ENCODE data around the gene LARP4B.
"Not testable (repeated sequence)": the region's sequence is repeated elsewhere in the genome, so short reads cannot be mapped to it uniquely, and the experiment has no call there.

Gene LARP4B

GRCh38 chr10:955820-956217 is 24.3 kb upstream of the LARP4B start:
- DNase-seq = no peak

DNA sequence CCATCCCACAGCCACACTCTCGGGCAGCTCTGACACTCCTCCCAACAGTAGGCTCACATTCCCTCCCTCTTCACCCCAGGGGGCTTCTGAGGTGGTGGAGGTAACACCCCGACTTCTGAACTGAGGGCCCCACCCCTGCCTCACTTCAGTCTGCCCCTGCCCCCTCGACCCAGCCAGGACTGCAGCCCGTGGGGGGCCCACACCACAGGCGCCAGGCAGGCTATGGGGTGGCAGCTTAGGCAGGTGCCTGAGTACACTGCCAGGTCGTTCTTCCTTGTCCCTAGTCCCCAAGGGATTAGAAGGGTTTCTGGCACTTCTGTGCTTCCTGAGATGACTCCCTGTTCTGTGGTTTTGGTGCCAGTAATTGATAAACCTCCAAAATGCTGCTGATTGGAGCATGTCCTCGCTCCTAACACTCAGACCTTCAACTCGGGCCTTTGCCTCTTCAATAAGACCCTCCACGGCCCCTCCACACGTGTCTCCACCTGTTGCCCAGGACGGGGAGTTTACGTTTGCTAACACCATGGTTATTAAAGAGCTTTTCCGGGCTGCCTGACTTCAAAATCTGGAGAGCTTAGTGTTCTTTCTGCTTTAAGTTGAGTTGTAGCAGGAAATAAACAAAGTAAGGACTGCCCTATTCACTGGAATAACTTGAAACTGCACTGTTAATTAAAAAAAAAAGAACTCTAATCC is 23.8 kb upstream of the LARP4B start:
- DNase-seq = no peak

- no peak for DNase-seq
Observed at GRCh38 chr10:954396-954795, 22.9 kb upstream of the LARP4B start.

DNA sequence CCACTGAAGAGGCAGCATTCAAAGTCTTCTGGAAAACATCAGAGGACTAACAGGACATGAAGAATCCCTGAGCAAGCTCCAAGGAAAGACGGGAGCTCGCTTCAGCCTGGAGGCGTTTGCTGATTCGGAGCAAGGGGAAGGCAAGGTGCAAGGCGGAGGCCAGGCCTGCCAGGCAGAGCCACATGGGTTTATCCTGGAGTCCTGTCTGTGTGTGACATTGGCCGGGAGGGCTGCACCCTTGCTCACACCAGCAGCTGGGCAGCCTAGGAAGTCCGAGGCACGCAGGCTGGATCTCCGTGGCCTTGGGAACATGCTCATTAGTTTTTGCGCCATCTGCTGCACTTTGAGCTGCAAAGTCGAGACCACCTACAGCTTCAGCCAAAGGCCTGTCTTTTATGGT is 22.3 kb upstream of the LARP4B start:
- no peak for DNase-seq

- DNase-seq = no peak
Observed at GRCh38 chr10:949446-949845, 17.9 kb upstream of the LARP4B start.

- no peak for DNase-seq
Observed at GRCh38 chr10:948347-948746, 16.8 kb upstream of the LARP4B start.

- no peak for DNase-seq
Observed at GRCh38 chr10:947881-948280, 16.4 kb upstream of the LARP4B start.

- no peak for DNase-seq
Observed at GRCh38 chr10:947051-947450, 15.5 kb upstream of the LARP4B start.

- no peak for DNase-seq
Observed at GRCh38 chr10:945778-946177, 14.3 kb upstream of the LARP4B start.

DNA sequence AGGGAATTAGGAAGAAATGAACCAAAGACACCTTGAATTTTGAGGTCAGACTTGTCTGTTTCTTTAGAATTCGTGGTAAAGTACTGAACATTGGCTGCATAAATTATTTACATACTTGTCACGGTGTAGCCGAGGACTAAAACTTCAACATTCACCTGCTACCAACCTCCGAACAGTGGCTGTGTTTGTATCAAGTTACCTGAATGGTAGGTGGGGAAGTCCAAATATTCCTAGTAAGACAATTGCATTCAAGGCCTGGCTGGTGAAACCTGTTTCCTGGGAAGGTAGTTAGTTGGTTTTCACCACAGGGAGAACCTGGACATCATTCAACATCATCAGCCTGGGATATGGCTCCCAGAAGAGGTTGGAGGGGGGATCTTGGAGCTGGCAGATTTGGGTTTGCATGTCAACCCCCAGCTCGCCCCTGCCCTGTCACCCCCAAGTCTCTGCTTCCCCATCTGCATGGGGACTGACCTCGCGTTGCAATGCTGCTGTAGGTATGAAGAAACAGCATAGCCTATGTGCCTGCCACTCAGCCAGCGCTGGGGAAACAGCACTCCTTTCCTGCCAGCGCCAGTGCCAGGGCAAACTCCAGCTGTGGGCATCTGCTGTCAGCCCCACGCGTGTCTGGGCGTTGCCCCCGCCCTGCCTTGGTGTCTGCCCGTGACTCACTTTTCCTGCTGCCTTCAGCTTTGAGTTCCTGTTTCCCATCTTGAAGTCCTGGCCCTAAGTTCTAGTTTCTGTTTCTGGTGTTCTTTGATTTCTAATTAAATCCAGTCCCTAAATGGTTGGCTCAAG is 12.7 kb upstream of the LARP4B start:
- peak; percentile 42 for DNase-seq

DNA sequence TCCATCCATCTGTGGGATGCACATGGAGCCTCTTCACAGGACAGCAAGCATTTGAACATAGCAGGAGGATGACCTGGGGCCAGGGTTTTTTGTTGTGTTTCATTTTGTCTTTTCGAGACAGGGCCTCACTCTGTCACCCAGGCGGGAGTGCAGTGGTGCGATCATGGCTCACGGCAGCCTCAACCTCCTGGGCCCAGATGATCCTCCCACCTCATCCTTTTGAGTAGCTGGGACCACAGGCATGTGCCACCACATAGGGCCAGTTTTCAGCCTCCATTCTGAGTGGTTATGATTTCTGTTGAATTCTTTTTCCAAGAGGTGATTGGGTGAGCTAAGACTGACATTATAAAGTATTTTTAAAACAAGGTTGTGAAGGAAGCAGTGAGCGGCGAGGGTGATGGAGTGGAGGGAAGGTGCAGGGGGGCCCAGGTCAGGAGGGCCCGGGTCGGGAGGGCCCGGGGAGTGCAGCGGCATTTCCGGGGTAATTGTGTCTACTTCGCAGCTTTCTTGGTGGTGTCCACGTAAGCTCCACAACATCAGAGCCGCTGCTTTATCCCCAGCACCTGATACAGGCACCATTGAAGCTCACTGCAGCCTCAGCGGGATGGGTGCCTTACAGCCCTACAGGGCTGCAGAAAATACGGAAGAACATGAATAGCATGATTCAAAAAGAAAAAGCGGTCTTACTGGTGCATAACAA is 12.0 kb upstream of the LARP4B start:
- DNase-seq = no peak

DNA sequence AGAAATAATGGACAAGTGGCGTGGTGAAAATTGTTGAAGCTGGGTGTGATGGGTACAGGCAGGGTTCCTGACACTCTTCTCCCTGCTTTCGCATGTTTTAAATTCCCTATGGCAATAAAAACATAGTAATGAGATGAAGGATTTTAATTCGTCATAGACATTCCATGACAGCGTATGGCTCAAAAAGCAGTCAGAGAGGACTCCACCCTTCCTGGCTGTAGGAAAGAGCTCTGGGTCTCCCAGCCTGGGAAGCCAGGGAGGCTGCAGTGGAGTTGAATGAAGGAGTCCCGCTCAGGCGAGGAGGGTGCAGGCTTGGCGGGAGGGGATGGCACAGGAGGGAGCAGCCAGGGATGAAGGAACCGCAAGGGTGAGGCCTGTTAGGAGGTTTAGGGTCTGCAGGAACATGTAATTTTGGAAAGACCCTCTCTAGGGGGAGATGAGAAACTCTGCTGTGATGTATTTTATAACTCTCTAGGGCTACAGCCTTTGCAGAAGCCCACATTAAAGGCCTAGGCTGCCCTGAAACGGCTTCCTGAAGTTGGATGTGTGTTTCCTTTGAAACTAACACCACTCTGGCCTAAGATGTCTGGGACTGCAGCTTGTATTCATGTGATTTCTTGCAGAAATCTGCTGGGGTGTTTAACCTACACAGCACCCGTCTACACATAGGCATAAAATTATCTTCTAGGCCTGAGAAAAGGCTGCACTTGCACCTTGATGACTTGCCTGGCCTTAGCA is 7.6 kb upstream of the LARP4B start:
- no peak for DNase-seq

DNA sequence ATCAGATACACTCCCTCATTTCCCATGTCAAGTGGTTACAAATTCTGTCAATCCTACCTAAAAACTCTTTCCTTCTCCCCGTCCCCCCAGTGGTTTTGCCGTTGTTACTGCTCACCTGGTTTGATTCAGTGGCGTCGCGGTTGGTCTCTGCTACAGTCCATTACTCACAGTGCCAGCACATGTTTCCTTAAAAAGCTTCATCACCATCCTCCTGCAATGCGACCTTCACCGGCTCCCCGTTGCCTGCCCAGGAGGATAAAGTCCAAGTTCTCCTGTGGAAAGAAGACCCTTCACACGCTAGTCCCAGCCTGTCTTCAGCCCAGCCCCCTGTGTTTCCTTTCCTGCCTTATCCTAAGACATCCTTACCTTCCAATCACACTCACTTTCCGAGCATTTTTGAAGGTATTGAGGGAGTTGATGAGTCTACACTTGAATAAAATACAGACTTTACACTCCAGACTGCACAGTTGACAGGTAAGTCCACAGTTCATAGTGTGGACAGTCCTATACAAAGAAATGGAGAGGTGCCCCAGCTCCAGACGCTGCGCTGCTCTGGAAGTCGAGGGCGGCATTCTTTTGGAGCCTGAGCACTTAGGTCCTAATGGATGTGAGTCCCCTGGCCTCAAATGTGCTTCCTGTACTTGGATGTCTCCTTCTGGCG is 3.4 kb upstream of the LARP4B start:
- DNase-seq = no peak

DNA sequence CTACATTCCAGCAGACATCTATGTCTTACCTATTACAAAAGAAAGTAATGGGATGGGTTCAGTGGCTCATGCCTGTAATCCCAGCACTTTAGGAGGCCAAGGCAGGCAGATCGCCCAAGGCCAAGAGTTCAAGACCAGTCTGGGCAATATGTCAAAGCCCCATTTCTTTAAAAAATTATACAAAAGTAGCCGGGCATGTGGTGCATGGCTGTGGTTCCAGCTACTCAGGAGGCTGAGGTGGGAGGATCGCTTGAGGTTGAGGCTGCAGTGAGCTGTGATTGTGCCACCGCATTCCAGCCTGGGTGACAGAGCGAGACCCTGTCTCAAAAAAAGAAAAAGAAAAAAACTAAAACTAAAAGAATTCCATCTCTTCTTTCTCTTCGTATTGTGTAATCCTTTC is 2.7 kb upstream of the LARP4B start:
- DNase-seq = not testable (repeated sequence)

DNA sequence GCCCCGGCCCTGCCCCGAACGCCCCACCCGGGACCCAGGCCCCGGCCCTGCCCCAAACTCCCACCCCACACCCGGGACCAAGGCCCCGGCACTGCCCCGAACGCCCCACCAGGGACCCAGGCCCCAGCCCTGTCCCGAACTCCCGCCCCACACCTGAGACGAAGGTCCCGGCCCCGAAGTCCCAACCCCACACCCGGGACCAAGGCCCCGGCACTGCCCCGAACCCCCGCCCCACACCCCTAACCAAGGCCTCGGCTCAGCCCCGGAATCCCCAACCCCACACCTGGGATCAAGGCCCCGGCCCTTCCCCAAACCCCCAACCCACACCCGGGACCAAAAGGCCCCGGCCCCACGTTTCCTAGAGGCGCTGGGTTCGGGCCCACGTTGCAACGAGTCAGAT is 1.1 kb upstream of the LARP4B start:
- DNase-seq = no peak

- no peak for DNase-seq
Observed at GRCh38 chr10:930625-931325, 730 bp downstream of the LARP4B start.

- peak; percentile 12 for DNase-seq
Observed at GRCh38 chr10:929960-930624, 1.4 kb downstream of the LARP4B start.

DNA sequence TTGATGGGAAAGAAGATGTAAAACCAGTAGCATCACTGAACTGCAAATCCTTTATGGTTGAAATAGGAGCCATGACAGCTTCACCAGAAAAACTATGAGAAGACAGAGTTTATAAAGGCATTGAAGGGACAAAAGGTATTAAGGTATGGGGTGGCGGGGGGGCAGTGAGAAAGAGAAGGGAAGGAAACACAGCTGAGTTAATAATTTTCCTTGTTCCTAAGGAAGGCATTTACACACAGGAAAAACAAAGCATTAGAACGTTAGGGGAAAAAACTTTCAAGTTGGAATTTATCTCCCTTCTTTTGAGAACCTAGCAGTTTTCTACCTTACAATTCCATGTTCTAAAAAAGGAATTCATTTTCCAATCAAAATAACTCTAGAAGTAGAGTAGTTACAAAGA is 4.4 kb downstream of the LARP4B start:
- no peak for DNase-seq

DNA sequence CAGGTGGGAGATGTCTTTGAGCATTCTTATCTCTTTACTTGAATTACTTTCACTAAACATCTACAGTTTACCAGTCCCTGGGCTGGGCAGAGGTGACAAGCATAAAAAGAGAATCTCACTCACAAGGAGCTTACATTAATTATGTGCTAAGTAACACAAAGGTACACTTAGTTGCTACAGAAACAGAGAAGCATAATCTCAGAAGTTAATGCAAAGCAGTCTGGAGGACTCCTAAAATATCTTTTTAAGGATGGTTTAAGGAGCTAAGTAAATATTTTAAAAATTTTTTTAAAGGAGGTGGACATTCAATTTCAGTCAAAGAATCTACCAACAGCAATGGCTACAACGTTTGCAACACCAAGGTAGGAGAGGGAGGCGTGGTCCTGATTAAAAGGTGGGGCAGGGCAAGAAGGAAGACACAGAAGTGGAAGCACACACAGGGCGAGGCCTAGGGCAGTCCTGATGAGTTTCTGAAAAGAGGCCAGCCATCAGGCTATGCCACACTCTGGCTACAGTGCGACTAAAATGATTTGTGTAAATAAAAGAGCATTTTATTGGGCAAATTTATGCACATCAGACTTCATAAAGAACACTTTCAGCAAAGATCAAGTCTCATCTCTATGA is 5.3 kb downstream of the LARP4B start:
- no peak for DNase-seq

DNA sequence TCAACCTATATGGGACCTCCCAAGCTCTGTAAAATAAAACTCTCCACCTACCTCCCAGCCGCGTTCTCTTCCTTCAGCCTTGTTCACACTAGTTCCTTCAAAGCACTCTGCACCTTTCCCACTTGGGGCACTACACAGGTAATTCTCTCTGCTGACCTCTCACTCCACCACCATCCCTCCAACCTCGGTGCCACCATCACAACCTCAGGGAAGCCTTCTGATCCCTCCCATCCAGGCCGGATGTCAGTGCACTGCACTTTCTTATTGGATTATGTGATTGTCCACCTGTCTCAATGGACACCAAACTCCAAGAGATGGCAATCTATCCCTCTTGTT is 7.0 kb downstream of the LARP4B start:
- DNase-seq = no peak

DNA sequence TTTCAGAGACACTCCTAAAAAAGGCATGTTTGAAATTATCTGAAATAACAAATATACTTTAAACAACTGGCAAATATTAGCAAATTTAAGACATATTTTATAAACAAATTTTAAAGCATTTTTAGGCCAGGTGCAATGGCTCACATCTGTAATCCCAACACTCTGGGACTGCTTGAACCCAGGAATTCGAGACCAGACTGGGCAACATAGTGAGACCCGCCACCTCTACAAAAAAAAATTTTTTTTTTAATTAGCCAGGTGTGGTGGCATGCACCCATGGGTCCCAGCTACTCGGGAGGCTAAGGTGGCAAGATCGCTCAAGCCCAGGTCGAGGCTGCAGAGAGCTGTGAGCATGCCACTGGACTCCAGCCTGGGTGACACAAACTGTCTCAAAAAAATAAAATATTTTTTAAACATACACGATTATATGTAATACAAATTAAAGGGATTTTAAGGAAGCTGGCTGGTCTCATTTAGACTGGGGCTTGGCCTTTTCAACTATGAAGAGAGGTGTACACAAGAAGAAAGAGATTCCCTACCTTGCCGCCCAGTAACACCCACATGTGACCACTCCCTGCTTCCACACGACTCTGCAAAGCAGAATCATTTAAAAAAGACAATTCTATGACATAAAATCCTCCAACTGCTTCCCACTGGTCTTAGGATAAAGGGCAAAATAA is 7.5 kb downstream of the LARP4B start:
- DNase-seq = no peak
